Tibial nerve (tissue), 4 donors: ENCODE data around the gene SETD6. TPM values are rescaled to one million over a fixed set of nuclear protein-coding genes. Genes with fewer than 3 reads are reported as not detected.

Experiments
- DNase-seq, 2 donors: peaks; one replicate each; pipeline ENCODE4 v3.0.0-alpha.2; 2019; ENCODE audit warnings: low spot score in 2 of 2
- H3K27ac ChIP-seq, 4 donors: fragments of 200-600 bp; sonication (generic) in 3 of 4; one replicate each; pipeline ENCODE4 v1.5.1; 2017 to 2019; ENCODE audit warnings: mild to moderate bottlenecking in 1 of 4
- H3K27me3 ChIP-seq, 2 donors: fragments of 200-600 bp; sonication (generic) in 1 of 2; one replicate each; pipeline versions ENCODE4 v1.5.1 to v1.6.0; 2017 to 2019
- H3K36me3 ChIP-seq, 3 donors: fragments of 200-600 bp; sonication (generic); one replicate each; pipeline ENCODE4 v1.5.1; 2018 to 2019
- H3K4me1 ChIP-seq, 4 donors: fragments of 200-600 bp; sonication (generic) in 3 of 4; one replicate each; pipeline ENCODE4 v1.5.1; 2017 to 2019
- H3K4me3 ChIP-seq, 4 donors: fragments of 200-600 bp; sonication (generic) in 3 of 4; one replicate each; pipeline ENCODE4 v1.5.1; 2017 to 2019; ENCODE audit warnings: mild to moderate bottlenecking in 1 of 4, moderate library complexity in 1 of 4
- H3K9me3 ChIP-seq, 4 donors: fragments of 200-600 bp; sonication (generic) in 3 of 4; one replicate each; pipeline ENCODE4 v1.5.1; 2017 to 2019
- CTCF ChIP-seq, 5 experiments: fragments of 200-600 bp in 3 of 5; fragments of 450-650 bp in 2 of 5; sonication (generic) in 3 of 5; IDR thresholded peaks; one replicate each; pipeline ENCODE4 v1.5.1; 2016 to 2019; ENCODE audit warnings: antibody characterized with exemption in 5 of 5, mild to moderate bottlenecking in 3 of 5, moderate library complexity in 2 of 5
- EP300 ChIP-seq, 2 donors: sonication (generic); formaldehyde crosslinking; IDR thresholded peaks; one replicate each; pipeline ENCODE4 v1.6.1; 2017; ENCODE audit warnings: antibody characterized with exemption in 2 of 2, mild to moderate bottlenecking in 1 of 2
- POLR2A ChIP-seq, 2 donors: fragments of 450-650 bp; IDR thresholded peaks; one replicate each; pipeline ENCODE4 v1.6.1; 2017; ENCODE audit warnings: antibody characterized with exemption in 2 of 2, mild to moderate bottlenecking in 2 of 2, moderate library complexity in 2 of 2
- WGBS, 2 donors: methylation state at CpG; one replicate each; pipeline ENCODE4 v1.1.5; 2018; 5-methylcytosine and 5-hydroxymethylcytosine counted together
- total RNA-seq, 4 donors: library from RNA; depleted of rRNA; stranded (reverse); fragments of >200 nt; gene quantifications; one replicate each; pipeline ENCODE4 v1.1.0, GENCODE V29; 2016

SETD6 gene
- total RNA-seq, 4 donors from 2014 or later, result 41.0 to 82.5 (median 45.2) TPM

- no peaks in the 10 kb centered on the region for H3K36me3 ChIP-seq
- no peak overlapping the region for H3K4me3 ChIP-seq
- WGBS, 2 donors, result 73 to 78% methylated on average over 4 to 5 of the region's 5 CpGs
- H3K27me3 ChIP-seq, result no peaks in the 10 kb centered on the region
- no peaks in the 10 kb centered on the region for H3K9me3 ChIP-seq
- no peak for DNase-seq
- TF ChIP-seq POLR2A (IDR thresholded peaks at IDR 0.05) (no peak), EP300 (IDR thresholded peaks at IDR 0.05) (no peak), CTCF (IDR thresholded peaks at IDR 0.05) (no peak)
- H3K27ac ChIP-seq, result no peak overlapping the region
- H3K4me1 ChIP-seq, result peaks cover 0 to 3% (median 0%) of the 10 kb centered on the region in 4 donors
These were observed 6.6 kb upstream of the SETD6 start for GRCh38 chr16:58508671-58509251.

GRCh38 chr16:58509256-58510096 lies 5.8 kb upstream of the SETD6 start:
- no peaks in the 10 kb centered on the region for H3K36me3 ChIP-seq

GRCh38 chr16:58510097-58510775 lies 5.1 kb upstream of the SETD6 start:
- TF ChIP-seq CTCF (IDR thresholded peaks at IDR 0.05) (no peak), POLR2A (IDR thresholded peaks at IDR 0.05) (no peak), EP300 (IDR thresholded peaks at IDR 0.05) (no peak)
- DNase-seq, result no peak
- H3K27me3 ChIP-seq, result no peaks in the 10 kb centered on the region
- WGBS, 2 donors, result 87 to 91% methylated on average over 18 of the region's 18 CpGs
- no peak overlapping the region for H3K27ac ChIP-seq
- no peaks in the 10 kb centered on the region for H3K9me3 ChIP-seq
- peaks cover 0 to 14% (median 0%) of the 10 kb centered on the region in 4 donors for H3K4me1 ChIP-seq
- no peak overlapping the region for H3K4me3 ChIP-seq
- H3K36me3 ChIP-seq, result no peaks in the 10 kb centered on the region

More at GRCh38 chr16:58509256-58510096, 5.8 kb upstream of the SETD6 start:
- Histone ChIP-seq H3K4me3 (no peak overlapping the region), H3K9me3 (no peaks in the 10 kb centered on the region), H3K4me1 (peaks cover 0 to 11% (median 0%) of the 10 kb centered on the region in 4 donors), H3K27me3 (no peaks in the 10 kb centered on the region), H3K27ac (no peak overlapping the region)
- DNase-seq, result no peak
- 87 to 89% methylated on average over 1 to 8 of the region's 9 CpGs for WGBS, 2 donors
- TF ChIP-seq EP300 (IDR thresholded peaks at IDR 0.05) (no peak), POLR2A (IDR thresholded peaks at IDR 0.05) (no peak), CTCF (IDR thresholded peaks at IDR 0.05) (no peak)

- H3K27me3 ChIP-seq, result no peaks in the 10 kb centered on the region
- DNase-seq, result no peak
- peaks cover 0 to 15% (median 0%) of the 10 kb centered on the region in 4 donors for H3K4me1 ChIP-seq
- H3K9me3 ChIP-seq, result no peaks in the 10 kb centered on the region
- no peak overlapping the region for H3K27ac ChIP-seq
- TF ChIP-seq CTCF (IDR thresholded peaks at IDR 0.05) (no peak), EP300 (IDR thresholded peaks at IDR 0.05) (no peak), POLR2A (IDR thresholded peaks at IDR 0.05) (no peak)
- no peak overlapping the region for H3K4me3 ChIP-seq
- no peaks in the 10 kb centered on the region for H3K36me3 ChIP-seq
- 85 to 89% methylated on average over 28 to 30 of the region's 30 CpGs for WGBS, 2 donors
These were observed 4.3 kb upstream of the SETD6 start for GRCh38 chr16:58510776-58511628.
